Kidney (tissue), 14 donors: ENCODE data around the gene PDZK1. TPM values are rescaled to one million over a fixed set of nuclear protein-coding genes. Genes with fewer than 3 reads are reported as not detected.

Source experiments
- DNase-seq, 5 donors: peaks; one replicate each; pipeline ENCODE4 v3.0.0-alpha.2; 2013 to 2020
- FAIRE-seq: peaks from 2 replicates; lab custom pipeline; 2012; peaks lifted over from hg19 to GRCh38; lab: Jason Lieb, UNC
- H3K27ac ChIP-seq, 2 donors: one replicate each; pipeline ENCODE4 v1.7.0; 2013; ENCODE audit warnings: low read depth in 2 of 2, low read length in 2 of 2, inconsistent platforms in 1 of 2
- H3K27me3 ChIP-seq: one replicate; pipeline ENCODE4 v1.7.1; 2013; ENCODE audit warnings: low read length, inconsistent platforms; ENCODE audit not compliant: control insufficient read depth, insufficient read depth
- H3K36me3 ChIP-seq, 3 donors: one replicate each; pipeline versions ENCODE4 v1.7.0 to v1.7.1; 2013; ENCODE audit warnings: low read length in 3 of 3, control low read depth in 1 of 3, inconsistent platforms in 1 of 3; ENCODE audit not compliant: insufficient read depth in 3 of 3, control insufficient read depth in 2 of 3
- H3K4me1 ChIP-seq, 3 donors: one replicate each; pipeline versions ENCODE4 v1.7.0 to v1.7.1; 2013; ENCODE audit warnings: low read length in 3 of 3, inconsistent platforms in 1 of 3, low read depth in 1 of 3; ENCODE audit not compliant: control insufficient read depth in 2 of 3, insufficient read depth in 2 of 3
- H3K4me3 ChIP-seq, 3 donors: one replicate each; pipeline versions ENCODE4 v1.7.0 to v1.8.1; 2013; ENCODE audit warnings: low read length in 3 of 3, control low read depth in 1 of 3, inconsistent platforms in 1 of 3
- H3K9ac ChIP-seq, 3 donors: one replicate each; pipeline versions ENCODE4 v1.7.0 to v1.7.1; 2013; ENCODE audit warnings: low read length in 3 of 3, control low read depth in 1 of 3, inconsistent platforms in 1 of 3
- H3K9me3 ChIP-seq, 3 donors: one replicate each; pipeline versions ENCODE4 v1.7.0 to v1.7.1; 2013; ENCODE audit warnings: low read length in 3 of 3, control low read depth in 1 of 3, inconsistent platforms in 1 of 3; ENCODE audit not compliant: control insufficient read depth in 2 of 3, insufficient read depth in 1 of 3
- intact Hi-C: fragments of 100-400 bp; cut with DNase I; formaldehyde crosslinking; loops from one replicate; pipeline ENCODE4 v1.11.1; 2022
- polyA plus RNA-seq: library from polyadenylated mRNA; stranded (reverse); fragments of 350-450 nt; fragmentation: Illumina TruSeq; extraction: RNeasy Lipid Tissue Mini Kit (QIAGEN cat#74804); gene quantifications from one replicate; pipeline ENCODE4 v1.2.3, GENCODE V29; 2014; ENCODE audit warnings: low read depth, low replicate concordance; ENCODE audit not compliant: insufficient read depth
- total RNA-seq: library from RNA; stranded (reverse); fragmentation: NEBNext Ultra II Directional; extraction: Animal tissue kit (Norgen Biotek cat#: 25700); gene quantifications from one replicate; pipeline ENCODE4 v1.2.1, GENCODE V29; 2021
- TF ChIP-seq, protein P1 (sequence below): IDR thresholded peaks from 3 replicates; pipeline ENCODE4 v1.5.1; 2012; ENCODE audit warnings: mild to moderate bottlenecking, moderate library complexity, borderline replicate concordance; ENCODE audit not compliant: insufficient read depth; ENCODE audit errors: extremely low read depth
- donor health status: control.
- donor health status: control.
- donor health status: control.
- donor health status: control.
- donor health status: control.
- donor health status: DM: yes; HTN: yes; CAD: no.
- donor health status: Normal renal cell carcinoma (clear cell type).

The PDZK1 gene
- total and polyA plus RNA-seq, 2 donors from 2014 or later: 152 to 659 TPM

DNA sequence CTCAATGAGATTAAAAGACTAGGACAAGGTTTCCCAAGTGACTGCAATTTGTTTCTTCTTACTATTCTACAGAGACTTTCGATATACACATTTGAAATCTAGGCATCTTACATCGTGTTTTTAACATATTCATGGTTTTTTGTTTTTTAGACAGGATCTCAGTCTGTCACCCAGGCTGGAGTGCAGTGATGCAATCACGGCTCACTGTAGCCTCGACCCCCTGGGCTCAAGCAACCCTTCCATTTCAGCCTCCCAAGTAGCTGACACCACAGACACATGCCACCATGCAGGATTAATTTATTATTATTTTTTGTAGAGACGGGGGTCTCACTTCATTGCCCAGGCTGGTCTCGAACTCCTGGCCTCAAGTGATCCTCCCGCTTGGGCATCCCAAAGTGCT lies 1.5 kb downstream of the PDZK1 start:
- H3K4me1 ChIP-seq: peaks cover 0 to 17% (median 14%) of the 10 kb centered on the region in 3 donors
- intact Hi-C loops: no loop called here
- H3K9me3 ChIP-seq: no peaks in the 10 kb centered on the region
- peak overlapping the region in 1 of 3 donors; percentile 68 for H3K9ac ChIP-seq
- H3K36me3 ChIP-seq: peaks cover 0 to 4% (median 0%) of the 10 kb centered on the region in 3 donors
- DNase-seq (no peak), FAIRE-seq (no peak)
- TF ChIP-seq, protein P1, sequence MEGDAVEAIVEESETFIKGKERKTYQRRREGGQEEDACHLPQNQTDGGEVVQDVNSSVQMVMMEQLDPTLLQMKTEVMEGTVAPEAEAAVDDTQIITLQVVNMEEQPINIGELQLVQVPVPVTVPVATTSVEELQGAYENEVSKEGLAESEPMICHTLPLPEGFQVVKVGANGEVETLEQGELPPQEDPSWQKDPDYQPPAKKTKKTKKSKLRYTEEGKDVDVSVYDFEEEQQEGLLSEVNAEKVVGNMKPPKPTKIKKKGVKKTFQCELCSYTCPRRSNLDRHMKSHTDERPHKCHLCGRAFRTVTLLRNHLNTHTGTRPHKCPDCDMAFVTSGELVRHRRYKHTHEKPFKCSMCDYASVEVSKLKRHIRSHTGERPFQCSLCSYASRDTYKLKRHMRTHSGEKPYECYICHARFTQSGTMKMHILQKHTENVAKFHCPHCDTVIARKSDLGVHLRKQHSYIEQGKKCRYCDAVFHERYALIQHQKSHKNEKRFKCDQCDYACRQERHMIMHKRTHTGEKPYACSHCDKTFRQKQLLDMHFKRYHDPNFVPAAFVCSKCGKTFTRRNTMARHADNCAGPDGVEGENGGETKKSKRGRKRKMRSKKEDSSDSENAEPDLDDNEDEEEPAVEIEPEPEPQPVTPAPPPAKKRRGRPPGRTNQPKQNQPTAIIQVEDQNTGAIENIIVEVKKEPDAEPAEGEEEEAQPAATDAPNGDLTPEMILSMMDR: no peak
- H3K27ac ChIP-seq: peak overlapping the region; percentile 56 to 88
- H3K27me3 ChIP-seq: no peaks in the 10 kb centered on the region
- peak overlapping the region in 2 of 3 donors; percentile 74 to 79 for H3K4me3 ChIP-seq

DNA sequence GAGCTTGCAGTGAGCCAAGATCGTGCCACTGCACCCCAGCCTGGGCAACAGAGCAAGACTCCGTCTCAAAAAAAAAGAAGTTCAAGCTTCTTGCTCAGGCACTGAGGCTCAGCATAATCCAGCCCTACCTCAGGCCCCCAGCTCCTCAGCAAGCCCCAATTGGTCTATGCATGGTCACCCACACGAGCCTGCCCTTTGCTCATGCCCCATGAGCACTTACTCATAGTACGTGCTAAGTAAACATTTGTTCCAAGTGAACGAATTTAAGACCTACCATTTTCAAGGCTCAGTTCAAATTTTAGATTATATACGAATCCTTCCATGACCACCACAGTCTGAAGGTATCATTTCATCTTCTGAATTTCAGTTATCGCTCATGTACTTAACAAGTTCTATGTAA lies 4.3 kb downstream of the PDZK1 start:
- peaks cover 0 to 9% (median 0%) of the 10 kb centered on the region in 3 donors for H3K36me3 ChIP-seq
- H3K27me3 ChIP-seq: no peaks in the 10 kb centered on the region
- DNase-seq (peak in 1 of 5 donors; percentile 7), FAIRE-seq (no peak)
- intact Hi-C loops: no loop called here
- TF ChIP-seq, protein P1: no peak
- H3K9ac ChIP-seq: no peak overlapping the region
- no peaks in the 10 kb centered on the region for H3K9me3 ChIP-seq
- peak overlapping the region in 1 of 2 donors; percentile 83 for H3K27ac ChIP-seq
- H3K4me3 ChIP-seq: peak overlapping the region in 2 of 3 donors; percentile 74 to 79
- H3K4me1 ChIP-seq: peaks cover 0 to 9% (median 6%) of the 10 kb centered on the region in 3 donors

DNA sequence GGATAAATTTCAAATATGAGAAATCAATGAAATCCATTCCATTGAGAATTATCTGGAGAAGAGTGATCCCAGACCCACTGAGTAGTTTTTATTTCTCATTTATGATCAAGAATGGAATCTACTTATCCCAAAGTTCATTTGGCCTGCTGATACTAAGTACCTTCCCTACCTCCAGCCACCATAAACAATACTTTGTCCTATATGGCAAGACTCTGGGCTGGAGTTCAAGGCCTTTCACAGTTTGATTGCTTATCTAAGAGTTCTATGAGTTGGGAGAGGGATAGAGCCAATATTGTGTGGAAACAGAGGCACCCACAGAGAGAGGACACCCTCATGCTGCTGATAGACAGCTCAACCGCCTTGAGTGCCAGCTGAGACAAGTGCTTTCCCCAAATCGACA lies 5.1 kb downstream of the PDZK1 start:
- DNase-seq: no peak
- peak overlapping the region; percentile 3 to 57 for H3K27ac ChIP-seq
- intact Hi-C loops: no loop called here

More for the DNA sequence above, 5.1 kb downstream of the PDZK1 start:
- H3K4me3 ChIP-seq: peak overlapping the region in 2 of 3 donors; percentile 43 to 54
- peaks cover 0 to 4% (median 4%) of the 10 kb centered on the region in 3 donors for H3K4me1 ChIP-seq
- TF ChIP-seq, protein P1: no peak
- no peak overlapping the region for H3K9ac ChIP-seq
- no peak for FAIRE-seq
- peaks cover 0 to 9% (median 0%) of the 10 kb centered on the region in 3 donors for H3K36me3 ChIP-seq
- no peaks in the 10 kb centered on the region for H3K9me3 ChIP-seq
- H3K27me3 ChIP-seq: no peaks in the 10 kb centered on the region
